GM19328 (cell line): Measurements from ENCODE around the gene RABL3.
"Not testable (repeated sequence)": the region's sequence is repeated elsewhere in the genome, so short reads cannot be mapped to it uniquely, and the experiment has no call there.

ENCODE experiments used
- ATAC-seq: cut with Tn5 transposase; IDR thresholded peaks from one replicate; pipeline ENCODE4 v1.9.1; 2021; ENCODE audit warnings: mild to moderate bottlenecking, moderate library complexity; ENCODE audit not compliant: unreplicated experiment

The RABL3 gene

GRCh38 chr3:120742198-120742848 is at the start of gene RABL3, which contains the start of gene GTF2E1:
Gene RABL3, minus strand, starts transcription at chr3:120742516. Its CDS starts 9 bp downstream, at chr3:120742507.
Gene GTF2E1, plus strand, starts transcription at chr3:120742744. Its CDS starts 7,809 bp downstream, at chr3:120750553.
- peak; percentile 99 for ATAC-seq

DNA sequence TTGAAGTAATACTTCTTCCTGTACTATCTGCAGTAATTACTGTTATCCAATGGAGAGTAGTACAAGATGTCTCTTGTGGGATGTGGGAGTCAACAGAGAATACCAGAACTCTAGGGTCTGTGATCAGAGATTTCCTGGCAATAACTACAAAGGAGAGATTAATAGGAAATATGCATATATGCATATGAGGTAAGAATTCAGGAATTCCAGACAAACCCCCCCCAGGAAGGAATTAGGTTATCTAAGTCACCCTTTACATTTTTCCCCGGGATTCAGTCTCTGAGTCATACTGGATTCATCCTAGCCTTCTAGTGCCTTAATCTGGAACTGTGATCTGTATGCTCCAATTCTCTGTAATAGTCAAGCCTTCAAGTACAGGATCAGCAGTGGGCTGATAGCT is 49.6 kb upstream of the RABL3 start:
- no peak for ATAC-seq

GRCh38 chr3:120791010-120791409 is 48.7 kb upstream of the RABL3 start:
- no peak for ATAC-seq

GRCh38 chr3:120785832-120786231 is 43.5 kb upstream of the RABL3 start:
- peak; percentile 41 for ATAC-seq

- peak; percentile 81 for ATAC-seq
Measured at GRCh38 chr3:120780977-120781376, 38.7 kb upstream of the RABL3 start.

DNA sequence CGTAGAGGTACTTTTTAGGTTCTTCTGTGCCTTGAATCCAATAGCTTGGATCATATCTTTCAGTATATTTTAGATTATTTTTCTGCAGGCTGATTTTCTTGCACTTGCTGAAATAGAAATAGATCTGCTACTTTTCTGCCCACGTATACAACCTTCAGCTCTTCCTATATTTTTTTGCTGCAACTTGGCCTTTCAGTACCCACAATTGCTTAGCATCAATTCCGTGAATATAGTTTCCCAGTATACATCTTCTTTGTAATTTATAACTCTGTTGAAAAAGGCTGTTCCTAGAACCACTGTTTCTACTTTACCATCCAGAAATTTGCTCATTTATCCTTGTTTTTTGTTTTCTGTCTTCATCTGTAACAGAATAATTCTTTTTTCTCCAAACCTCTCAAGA is 36.5 kb upstream of the RABL3 start:
- no peak for ATAC-seq

GRCh38 chr3:120775411-120775810 is 33.1 kb upstream of the RABL3 start:
- ATAC-seq, result no peak

- peak; percentile 63 for ATAC-seq
Measured at GRCh38 chr3:120773932-120774331, 31.6 kb upstream of the RABL3 start.

GRCh38 chr3:120772081-120772480 is 29.8 kb upstream of the RABL3 start:
- no peak for ATAC-seq

DNA sequence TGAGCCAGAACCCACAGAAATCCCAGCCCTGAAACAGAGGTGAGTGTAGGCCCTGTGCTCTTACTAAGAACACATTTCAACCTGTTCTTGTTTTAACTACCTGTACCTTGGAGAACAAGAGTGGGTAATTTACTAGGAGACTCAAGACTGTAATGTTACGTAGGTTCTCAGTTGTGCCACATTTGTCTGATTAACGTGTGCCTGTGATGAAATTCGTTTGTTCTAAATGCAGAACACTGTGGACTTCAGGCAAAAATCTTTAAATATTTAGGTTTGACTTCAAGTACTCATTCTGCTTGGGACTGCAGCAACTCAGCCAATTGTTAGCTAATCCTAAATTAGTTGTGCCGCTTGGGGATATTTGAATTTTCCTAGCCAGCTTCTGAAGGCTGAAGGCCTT is 28.6 kb upstream of the RABL3 start:
- no peak for ATAC-seq

DNA sequence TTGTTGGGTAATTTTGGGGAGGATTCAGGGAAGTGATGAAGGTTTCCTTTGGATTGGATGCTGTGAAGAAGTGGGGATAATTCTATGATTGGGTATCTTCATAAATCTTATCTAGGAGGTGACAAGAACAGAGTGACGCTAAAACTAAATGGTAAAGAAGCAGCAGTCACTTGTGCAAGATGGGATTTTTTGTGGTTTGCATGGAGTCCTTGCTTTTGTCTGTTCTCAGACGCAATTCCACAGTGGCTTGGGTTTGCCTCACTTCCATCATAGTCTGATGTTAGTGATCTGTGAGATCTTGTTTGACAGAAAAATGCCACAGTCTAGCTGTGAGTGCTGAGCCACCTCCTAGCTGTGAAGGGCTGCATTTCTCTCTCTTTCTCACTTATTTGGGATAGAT is 27.1 kb upstream of the RABL3 start:
- ATAC-seq, result no peak

- no peak for ATAC-seq
Measured at GRCh38 chr3:120767106-120767505, 24.8 kb upstream of the RABL3 start.

DNA sequence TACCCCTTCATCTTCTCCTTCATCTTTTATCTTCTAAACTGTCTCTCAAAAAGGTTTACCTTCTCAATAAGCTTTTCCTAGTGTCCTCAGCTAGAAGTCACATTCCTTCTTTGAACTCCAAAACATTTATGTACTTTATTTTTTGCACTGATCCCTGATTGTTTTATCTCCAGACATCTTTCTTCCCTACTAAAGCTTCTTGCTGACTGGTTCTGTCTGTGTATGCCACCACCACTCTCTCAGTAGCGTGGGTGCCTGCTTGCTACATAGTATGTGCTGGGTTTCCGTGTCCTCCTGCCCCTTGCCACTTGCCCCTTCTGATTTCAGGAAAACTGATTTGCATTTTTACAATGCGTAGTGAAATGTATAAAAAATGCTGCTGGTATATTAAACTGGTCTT is 24.3 kb upstream of the RABL3 start:
- no peak for ATAC-seq

DNA sequence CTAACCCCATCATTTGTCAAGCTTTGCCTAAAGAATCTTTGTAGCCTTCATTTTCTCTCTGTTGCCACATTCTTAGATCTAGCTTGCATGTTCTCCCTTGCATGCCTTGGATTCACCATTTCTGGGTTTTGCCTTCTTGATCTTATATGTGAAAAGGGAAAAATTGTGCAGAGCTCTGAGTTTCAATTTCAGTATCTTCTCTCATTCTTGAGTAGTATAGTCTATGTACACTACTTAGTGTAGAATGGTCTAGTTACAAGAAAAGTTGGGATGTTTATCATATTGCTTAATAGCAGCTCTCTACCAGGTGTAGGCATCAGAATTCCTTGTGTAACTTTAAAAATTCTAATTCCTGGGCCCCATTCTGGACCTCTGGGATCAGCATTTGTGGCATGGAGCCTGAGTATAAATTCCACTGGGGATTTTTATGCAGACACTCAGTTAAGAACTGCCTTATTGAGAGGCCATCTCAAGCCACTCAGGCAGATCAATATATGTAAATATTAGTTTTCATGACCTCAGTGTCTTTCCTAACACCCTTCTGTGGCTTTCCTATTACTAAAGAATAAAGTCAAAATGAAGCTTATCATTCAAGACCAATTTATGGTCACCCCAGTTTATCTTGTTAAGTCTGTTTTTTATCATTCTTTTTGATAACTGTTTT is 23.6 kb upstream of the RABL3 start:
- ATAC-seq, result no peak

GRCh38 chr3:120764206-120764605 is 21.9 kb upstream of the RABL3 start:
- ATAC-seq, result no peak

DNA sequence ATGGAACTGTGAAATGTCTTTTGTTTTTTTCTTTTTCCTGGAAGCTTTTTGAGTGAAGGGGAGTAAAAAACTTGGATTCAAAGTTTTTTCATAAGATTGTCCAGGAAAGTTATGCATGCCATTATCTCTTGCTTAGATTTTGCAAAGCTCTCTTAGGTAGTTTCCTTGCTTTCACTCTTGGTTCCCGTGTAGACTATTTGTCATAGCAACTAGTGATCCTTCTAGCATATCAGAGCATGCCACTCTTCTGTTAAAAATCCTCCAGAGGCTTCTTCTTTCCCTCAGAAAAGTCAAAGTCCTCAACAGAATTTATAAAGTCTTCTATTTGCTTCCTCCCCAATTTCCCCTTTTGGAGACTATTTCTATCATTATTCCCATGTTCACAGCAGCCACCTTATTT is 21.3 kb upstream of the RABL3 start:
- peak; percentile 74 for ATAC-seq

- ATAC-seq, result no peak
Measured at GRCh38 chr3:120762615-120763014, 20.3 kb upstream of the RABL3 start.

- ATAC-seq, result not testable (repeated sequence)
Measured at GRCh38 chr3:120758551-120758950, 16.2 kb upstream of the RABL3 start.

DNA sequence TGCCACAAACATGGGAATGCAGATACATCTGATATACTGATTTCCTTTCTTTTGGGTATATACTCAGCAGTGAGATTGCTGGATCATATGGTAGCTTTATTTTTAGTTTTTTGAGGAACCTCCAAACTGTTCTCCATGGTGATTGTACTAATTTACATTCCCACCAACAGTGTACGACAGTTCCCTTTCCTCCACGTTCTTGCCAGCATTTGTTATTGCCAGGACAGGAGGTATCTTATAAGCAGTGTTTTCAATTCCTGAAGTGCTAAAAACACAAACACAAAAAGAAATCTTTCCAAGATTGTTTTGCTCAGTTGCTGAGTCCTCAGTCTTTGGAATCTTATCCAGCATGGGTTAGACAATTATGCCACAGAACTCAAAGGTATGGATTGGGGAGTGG is 13.7 kb upstream of the RABL3 start:
- ATAC-seq, result no peak

- ATAC-seq, result no peak
Measured at GRCh38 chr3:120753810-120754209, 11.5 kb upstream of the RABL3 start.

GRCh38 chr3:120752865-120753264 is 10.5 kb upstream of the RABL3 start:
- no peak for ATAC-seq

GRCh38 chr3:120752230-120752629 is 9.9 kb upstream of the RABL3 start:
- no peak for ATAC-seq

GRCh38 chr3:120749843-120750242 is 7.5 kb upstream of the RABL3 start:
- ATAC-seq, result no peak
